Liver (tissue), 3 donors: ENCODE results near the gene TFPI.
"Not testable (repeated sequence)": the region's sequence is repeated elsewhere in the genome, so short reads cannot be mapped to it uniquely, and the experiment has no call there.

Experiments used
- CTCF ChIP-seq: fragments of 150-350 bp; IDR thresholded peaks from 2 replicates; pipeline ENCODE4 v1.5.1; 2017; ENCODE audit warnings: improper control_type of control experiment, low read depth, low read length; ENCODE audit not compliant: missing input control
- FOXA1 ChIP-seq: IDR thresholded peaks from 2 replicates; pipeline ENCODE4 v1.6.1; 2016; ENCODE audit warnings: antibody characterized with exemption
- REST ChIP-seq: IDR thresholded peaks from 2 replicates; pipeline ENCODE4 v1.6.1; 2016; ENCODE audit warnings: antibody characterized with exemption, mild to moderate bottlenecking
- RXRA ChIP-seq, 2 donors: IDR thresholded peaks; 2 replicates each; pipeline ENCODE4 v1.6.1; 2017 to 2018; ENCODE audit warnings: antibody characterized with exemption in 2 of 2, mild to moderate bottlenecking in 1 of 2
- TF ChIP-seq, protein P1 (sequence below): IDR thresholded peaks from 2 replicates; pipeline ENCODE4 v1.6.1; 2016; ENCODE audit warnings: antibody characterized with exemption
- TF ChIP-seq, protein P2 (sequence below): IDR thresholded peaks from 2 replicates; pipeline ENCODE4 v1.6.1; 2016; ENCODE audit warnings: antibody characterized with exemption
- donor health status: healthy.
- donor health status: healthy.

DNA sequence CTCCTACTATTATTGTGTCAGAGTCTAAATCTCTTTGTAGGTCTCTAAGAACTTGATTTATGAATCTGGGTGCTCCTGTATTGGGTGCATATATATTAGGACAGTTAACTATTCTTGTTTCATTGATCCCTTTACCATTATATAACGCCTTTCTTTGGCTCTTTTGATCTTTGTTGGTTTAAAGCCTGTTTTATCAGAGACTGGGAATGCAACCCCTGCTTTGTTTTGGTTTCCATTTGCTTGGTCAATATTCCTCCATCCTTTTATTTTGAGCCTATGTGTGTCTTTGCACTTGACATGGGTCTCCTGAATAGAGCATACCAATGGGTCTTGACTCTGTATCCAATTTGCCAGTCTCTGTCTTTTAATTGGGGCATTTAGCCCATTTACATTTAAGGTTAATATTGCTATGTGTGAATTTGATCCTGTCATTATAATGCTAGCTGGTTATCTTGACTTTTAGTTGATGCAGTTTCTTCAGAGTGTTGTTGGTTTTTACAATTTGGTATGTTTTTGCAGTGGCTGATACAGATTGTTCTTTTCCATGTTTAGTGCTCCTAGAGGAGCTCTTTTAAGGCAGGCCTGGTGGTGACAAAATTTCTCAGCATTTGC, 36.4 kb downstream of the TFPI start:
- TF ChIP-seq CTCF; RXRA (IDR thresholded peaks at IDR 0.05); FOXA1; REST: not testable (repeated sequence)
- TF ChIP-seq, protein P1, sequence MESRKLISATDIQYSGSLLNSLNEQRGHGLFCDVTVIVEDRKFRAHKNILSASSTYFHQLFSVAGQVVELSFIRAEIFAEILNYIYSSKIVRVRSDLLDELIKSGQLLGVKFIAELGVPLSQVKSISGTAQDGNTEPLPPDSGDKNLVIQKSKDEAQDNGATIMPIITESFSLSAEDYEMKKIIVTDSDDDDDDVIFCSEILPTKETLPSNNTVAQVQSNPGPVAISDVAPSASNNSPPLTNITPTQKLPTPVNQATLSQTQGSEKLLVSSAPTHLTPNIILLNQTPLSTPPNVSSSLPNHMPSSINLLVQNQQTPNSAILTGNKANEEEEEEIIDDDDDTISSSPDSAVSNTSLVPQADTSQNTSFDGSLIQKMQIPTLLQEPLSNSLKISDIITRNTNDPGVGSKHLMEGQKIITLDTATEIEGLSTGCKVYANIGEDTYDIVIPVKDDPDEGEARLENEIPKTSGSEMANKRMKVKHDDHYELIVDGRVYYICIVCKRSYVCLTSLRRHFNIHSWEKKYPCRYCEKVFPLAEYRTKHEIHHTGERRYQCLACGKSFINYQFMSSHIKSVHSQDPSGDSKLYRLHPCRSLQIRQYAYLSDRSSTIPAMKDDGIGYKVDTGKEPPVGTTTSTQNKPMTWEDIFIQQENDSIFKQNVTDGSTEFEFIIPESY = not testable (repeated sequence)
- TF ChIP-seq, protein P2, sequence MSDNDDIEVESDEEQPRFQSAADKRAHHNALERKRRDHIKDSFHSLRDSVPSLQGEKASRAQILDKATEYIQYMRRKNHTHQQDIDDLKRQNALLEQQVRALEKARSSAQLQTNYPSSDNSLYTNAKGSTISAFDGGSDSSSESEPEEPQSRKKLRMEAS = not testable (repeated sequence)
